HEK293 (cell line): ENCODE data around the gene CCDC43.

Experiments used
- CTCF ChIA-PET: fragments of 350-600 bp; formaldehyde crosslinking; extraction: SDS; loops from one replicate; lab custom pipeline; 2021; ENCODE audit warnings: antibody characterized with exemption; lab: Yijun Ruan, JAX
- POLR2A ChIA-PET: fragments of 300-600 bp; formaldehyde crosslinking; extraction: SDS; loops from one replicate; lab custom pipeline; 2020; ENCODE audit warnings: antibody characterized with exemption, inconsistent platforms; lab: Yijun Ruan, JAX
- H3K27ac ChIP-seq: fragments of 200-500 bp; sonication (Bioruptor generic); 2 replicates; pipeline ENCODE4 v1.5.1; 2014; ENCODE audit warnings: low read depth, low read length, control low read depth, inconsistent platforms; ENCODE audit errors: extremely low read depth
- H3K36me3 ChIP-seq, 2 experiments: fragments of 200-500 bp in 1 of 2; sonication (Bioruptor generic) in 1 of 2; 1 replicate in 1 of 2; 2 replicates in 1 of 2; pipeline ENCODE4 v1.5.1; 2014 to 2017; ENCODE audit warnings: inconsistent platforms in 2 of 2, low read length in 2 of 2; ENCODE audit not compliant: control insufficient read depth in 2 of 2, insufficient read depth in 1 of 2
- H3K4me1 ChIP-seq: fragments of 200-500 bp; sonication (Bioruptor generic); 2 replicates; pipeline ENCODE4 v1.5.1; 2014; ENCODE audit warnings: mild to moderate bottlenecking, low read length, inconsistent platforms; ENCODE audit not compliant: control insufficient read depth, insufficient read depth
- H3K4me3 ChIP-seq: 2 replicates; pipeline ENCODE4 v1.5.1; 2011; ENCODE audit warnings: low read depth, mild to moderate bottlenecking, control low read depth, low read length, moderate library complexity
- H3K9me3 ChIP-seq: fragments of 200-500 bp; sonication (Bioruptor generic); 2 replicates; pipeline ENCODE4 v1.5.1; 2014; ENCODE audit warnings: low read depth, low read length, inconsistent platforms; ENCODE audit not compliant: control insufficient read depth, insufficient read depth
- FEZF1 ChIP-seq: fragments of 450-650 bp; formaldehyde crosslinking; IDR thresholded peaks from 2 replicates; pipeline ENCODE4 v1.5.1; 2016; ENCODE audit warnings: missing biosample characterization, missing genetic modification characterization
- KLF16 ChIP-seq: fragments of 450-650 bp; formaldehyde crosslinking; IDR thresholded peaks from 2 replicates; pipeline ENCODE4 v1.5.1; 2017; ENCODE audit warnings: missing biosample characterization, missing genetic modification characterization
- OSR2 ChIP-seq: fragments of 450-650 bp; formaldehyde crosslinking; IDR thresholded peaks from 2 replicates; pipeline ENCODE4 v1.5.1; 2016; ENCODE audit warnings: missing biosample characterization, missing genetic modification characterization
- TRIM28 ChIP-seq: IDR thresholded peaks from 2 replicates; pipeline ENCODE4 v1.6.1; 2011; ENCODE audit warnings: low read length, control low read depth, borderline replicate concordance
- ZNF19 ChIP-seq: fragments of 450-650 bp; formaldehyde crosslinking; IDR thresholded peaks from 2 replicates; pipeline ENCODE4; 2016; ENCODE audit warnings: missing biosample characterization, missing genetic modification characterization, low read depth
- ZNF416 ChIP-seq: fragments of 450-650 bp; formaldehyde crosslinking; IDR thresholded peaks from 2 replicates; pipeline ENCODE4 v1.5.1; 2016; ENCODE audit warnings: missing biosample characterization, missing genetic modification characterization
- ZNF624 ChIP-seq: fragments of 450-650 bp; formaldehyde crosslinking; IDR thresholded peaks from 2 replicates; pipeline ENCODE4 v1.5.1; 2017; ENCODE audit warnings: missing biosample characterization, missing genetic modification characterization
- ZNF626 ChIP-seq: fragments of 450-650 bp; sonication (Bioruptor Pico); formaldehyde crosslinking; IDR thresholded peaks from 2 replicates; pipeline ENCODE4 v1.5.1; 2018; ENCODE audit warnings: missing biosample characterization, missing genetic modification characterization, inconsistent platforms
- TF ChIP-seq, protein P1 (sequence below): fragments of 450-650 bp; formaldehyde crosslinking; IDR thresholded peaks from 2 replicates; pipeline ENCODE4 v1.5.1; 2016; ENCODE audit warnings: missing biosample characterization, missing genetic modification characterization, borderline replicate concordance
- TF ChIP-seq, protein P2 (sequence below): fragments of 450-650 bp; formaldehyde crosslinking; optimal IDR thresholded peaks from 2 replicates; pipeline ENCODE3; 2016; ENCODE audit warnings: missing biosample characterization, mild to moderate bottlenecking, missing genetic modification characterization
- TF ChIP-seq, protein P3 (sequence below): fragments of 450-650 bp; formaldehyde crosslinking; IDR thresholded peaks from 2 replicates; pipeline ENCODE4 v1.5.1; 2016; ENCODE audit warnings: missing biosample characterization, missing genetic modification characterization
- TF ChIP-seq, protein P4 (sequence below): fragments of 450-650 bp; formaldehyde crosslinking; IDR thresholded peaks from 2 replicates; pipeline ENCODE4 v1.5.1; 2016; ENCODE audit warnings: missing biosample characterization, missing genetic modification characterization, low read depth
- TF ChIP-seq, protein P5 (sequence below): fragments of 450-650 bp; formaldehyde crosslinking; IDR thresholded peaks from 2 replicates; pipeline ENCODE4 v1.5.1; 2017; ENCODE audit warnings: missing biosample characterization, missing genetic modification characterization

Gene CCDC43

DNA sequence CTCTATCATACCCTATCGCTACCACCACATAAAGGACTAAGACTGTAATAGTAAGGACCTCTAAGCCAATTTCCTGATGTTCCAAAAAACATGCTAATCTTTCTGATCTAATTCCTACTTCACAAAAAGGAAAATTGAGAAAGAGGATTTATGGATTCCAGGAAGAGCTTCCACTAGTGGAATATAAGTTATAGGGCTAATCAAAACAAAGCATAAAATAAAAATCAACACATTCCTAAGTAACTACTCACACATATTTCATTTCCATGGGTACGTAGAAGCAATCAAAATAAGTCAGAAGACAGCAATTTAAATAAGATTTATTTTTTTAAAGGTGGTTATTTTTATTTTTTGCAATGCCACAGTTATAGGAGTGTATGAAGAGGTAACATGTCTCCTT lies 12.4 kb downstream of the CCDC43 start:
- POLR2A ChIA-PET: no interaction called here
- TF ChIP-seq ZNF626 (tag by site-specific recombination): no peak
- no peak for TF ChIP-seq KLF16 (tag by site-specific recombination)
- TF ChIP-seq, protein P1, sequence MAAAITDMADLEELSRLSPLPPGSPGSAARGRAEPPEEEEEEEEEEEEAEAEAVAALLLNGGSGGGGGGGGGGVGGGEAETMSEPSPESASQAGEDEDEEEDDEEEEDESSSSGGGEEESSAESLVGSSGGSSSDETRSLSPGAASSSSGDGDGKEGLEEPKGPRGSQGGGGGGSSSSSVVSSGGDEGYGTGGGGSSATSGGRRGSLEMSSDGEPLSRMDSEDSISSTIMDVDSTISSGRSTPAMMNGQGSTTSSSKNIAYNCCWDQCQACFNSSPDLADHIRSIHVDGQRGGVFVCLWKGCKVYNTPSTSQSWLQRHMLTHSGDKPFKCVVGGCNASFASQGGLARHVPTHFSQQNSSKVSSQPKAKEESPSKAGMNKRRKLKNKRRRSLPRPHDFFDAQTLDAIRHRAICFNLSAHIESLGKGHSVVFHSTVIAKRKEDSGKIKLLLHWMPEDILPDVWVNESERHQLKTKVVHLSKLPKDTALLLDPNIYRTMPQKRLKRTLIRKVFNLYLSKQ (tag by site-specific recombination): no peak
- TF ChIP-seq ZNF416: no peak
- TF ChIP-seq ZNF19 (tag by site-specific recombination): no peak
- no peak for TF ChIP-seq ZNF624 (tag by site-specific recombination)
- TF ChIP-seq, protein P2, sequence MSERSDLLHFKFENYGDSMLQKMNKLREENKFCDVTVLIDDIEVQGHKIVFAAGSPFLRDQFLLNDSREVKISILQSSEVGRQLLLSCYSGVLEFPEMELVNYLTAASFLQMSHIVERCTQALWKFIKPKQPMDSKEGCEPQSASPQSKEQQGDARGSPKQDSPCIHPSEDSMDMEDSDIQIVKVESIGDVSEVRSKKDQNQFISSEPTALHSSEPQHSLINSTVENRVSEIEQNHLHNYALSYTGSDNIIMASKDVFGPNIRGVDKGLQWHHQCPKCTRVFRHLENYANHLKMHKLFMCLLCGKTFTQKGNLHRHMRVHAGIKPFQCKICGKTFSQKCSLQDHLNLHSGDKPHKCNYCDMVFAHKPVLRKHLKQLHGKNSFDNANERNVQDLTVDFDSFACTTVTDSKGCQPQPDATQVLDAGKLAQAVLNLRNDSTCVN (tag by site-specific recombination): no peak
- no peak for TF ChIP-seq FEZF1 (tag by site-specific recombination)
- TF ChIP-seq, protein P3, sequence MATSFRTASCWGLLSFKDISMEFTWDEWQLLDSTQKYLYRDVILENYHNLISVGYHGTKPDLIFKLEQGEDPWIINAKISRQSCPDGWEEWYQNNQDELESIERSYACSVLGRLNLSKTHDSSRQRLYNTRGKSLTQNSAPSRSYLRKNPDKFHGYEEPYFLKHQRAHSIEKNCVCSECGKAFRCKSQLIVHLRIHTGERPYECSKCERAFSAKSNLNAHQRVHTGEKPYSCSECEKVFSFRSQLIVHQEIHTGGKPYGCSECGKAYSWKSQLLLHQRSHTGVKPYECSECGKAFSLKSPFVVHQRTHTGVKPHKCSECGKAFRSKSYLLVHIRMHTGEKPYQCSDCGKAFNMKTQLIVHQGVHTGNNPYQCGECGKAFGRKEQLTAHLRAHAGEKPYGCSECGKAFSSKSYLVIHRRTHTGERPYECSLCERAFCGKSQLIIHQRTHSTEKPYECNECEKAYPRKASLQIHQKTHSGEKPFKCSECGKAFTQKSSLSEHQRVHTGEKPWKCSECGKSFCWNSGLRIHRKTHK (tag by site-specific recombination): no peak
- CTCF ChIA-PET: interaction anchor here (0.6 to 3.5 kb wide), 4 partner anchors 9 to 144 kb away, joined by 3 to 17 read pairs (median 4); no protein-coding TSS in a partner anchor
- no peak overlapping the region for H3K4me3 ChIP-seq
- H3K27ac ChIP-seq: no peak overlapping the region
- H3K4me1 ChIP-seq: no peaks in the 10 kb centered on the region
- H3K9me3 ChIP-seq: no peaks in the 10 kb centered on the region
- H3K36me3 ChIP-seq: peaks cover 46 to 72% of the 10 kb centered on the region in 2 experiments

DNA sequence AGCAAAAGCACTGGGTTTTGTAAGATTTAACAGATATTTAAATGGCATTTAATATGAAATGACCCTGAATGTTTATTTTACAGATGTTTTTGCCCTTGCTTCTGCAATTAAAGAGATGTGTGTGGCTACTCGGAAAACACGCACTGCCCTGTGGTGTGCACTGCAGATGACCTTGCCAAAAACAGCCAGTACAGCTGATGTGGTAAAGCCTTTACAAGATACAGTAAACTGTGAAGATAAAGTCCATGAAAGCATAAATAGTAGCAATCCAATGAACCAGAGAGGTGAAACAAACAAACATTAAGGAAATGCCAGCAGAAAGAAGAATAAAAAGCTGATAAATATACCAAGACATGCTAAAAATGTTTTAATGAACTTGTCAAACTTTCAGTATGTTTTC lies 15.7 kb downstream of the CCDC43 start:
- CTCF ChIA-PET: interaction anchor here (0.7 to 2.1 kb wide), 2 partner anchors 141 to 518 kb away, joined by 3 to 15 read pairs; no protein-coding TSS in a partner anchor
- H3K36me3 ChIP-seq: peaks cover 21 to 63% of the 10 kb centered on the region in 2 experiments
- H3K4me1 ChIP-seq: no peaks in the 10 kb centered on the region
- H3K9me3 ChIP-seq: no peaks in the 10 kb centered on the region
- no peak overlapping the region for H3K27ac ChIP-seq
- POLR2A ChIA-PET: no interaction called here
- no peak overlapping the region for H3K4me3 ChIP-seq
- TF ChIP-seq OSR2 (tag by site-specific recombination): 0 out of 2 replicates have a peak, but pooled peaks have one; percentile 9
- TF ChIP-seq, protein P4, sequence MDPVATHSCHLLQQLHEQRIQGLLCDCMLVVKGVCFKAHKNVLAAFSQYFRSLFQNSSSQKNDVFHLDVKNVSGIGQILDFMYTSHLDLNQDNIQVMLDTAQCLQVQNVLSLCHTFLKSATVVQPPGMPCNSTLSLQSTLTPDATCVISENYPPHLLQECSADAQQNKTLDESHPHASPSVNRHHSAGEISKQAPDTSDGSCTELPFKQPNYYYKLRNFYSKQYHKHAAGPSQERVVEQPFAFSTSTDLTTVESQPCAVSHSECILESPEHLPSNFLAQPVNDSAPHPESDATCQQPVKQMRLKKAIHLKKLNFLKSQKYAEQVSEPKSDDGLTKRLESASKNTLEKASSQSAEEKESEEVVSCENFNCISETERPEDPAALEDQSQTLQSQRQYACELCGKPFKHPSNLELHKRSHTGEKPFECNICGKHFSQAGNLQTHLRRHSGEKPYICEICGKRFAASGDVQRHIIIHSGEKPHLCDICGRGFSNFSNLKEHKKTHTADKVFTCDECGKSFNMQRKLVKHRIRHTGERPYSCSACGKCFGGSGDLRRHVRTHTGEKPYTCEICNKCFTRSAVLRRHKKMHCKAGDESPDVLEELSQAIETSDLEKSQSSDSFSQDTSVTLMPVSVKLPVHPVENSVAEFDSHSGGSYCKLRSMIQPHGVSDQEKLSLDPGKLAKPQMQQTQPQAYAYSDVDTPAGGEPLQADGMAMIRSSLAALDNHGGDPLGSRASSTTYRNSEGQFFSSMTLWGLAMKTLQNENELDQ (tag by site-specific recombination): no peak
- TF ChIP-seq, protein P5, sequence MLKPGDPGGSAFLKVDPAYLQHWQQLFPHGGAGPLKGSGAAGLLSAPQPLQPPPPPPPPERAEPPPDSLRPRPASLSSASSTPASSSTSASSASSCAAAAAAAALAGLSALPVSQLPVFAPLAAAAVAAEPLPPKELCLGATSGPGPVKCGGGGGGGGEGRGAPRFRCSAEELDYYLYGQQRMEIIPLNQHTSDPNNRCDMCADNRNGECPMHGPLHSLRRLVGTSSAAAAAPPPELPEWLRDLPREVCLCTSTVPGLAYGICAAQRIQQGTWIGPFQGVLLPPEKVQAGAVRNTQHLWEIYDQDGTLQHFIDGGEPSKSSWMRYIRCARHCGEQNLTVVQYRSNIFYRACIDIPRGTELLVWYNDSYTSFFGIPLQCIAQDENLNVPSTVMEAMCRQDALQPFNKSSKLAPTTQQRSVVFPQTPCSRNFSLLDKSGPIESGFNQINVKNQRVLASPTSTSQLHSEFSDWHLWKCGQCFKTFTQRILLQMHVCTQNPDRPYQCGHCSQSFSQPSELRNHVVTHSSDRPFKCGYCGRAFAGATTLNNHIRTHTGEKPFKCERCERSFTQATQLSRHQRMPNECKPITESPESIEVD (tag by site-specific recombination): peak; percentile 42; the same call in 1 of the 2 replicates
- TF ChIP-seq TRIM28: no peak
- TF ChIP-seq, all 188 proteins: peak for 2
